ENCODE data around the gene SLC51B.
"Not testable (repeated sequence)": the region's sequence is repeated elsewhere in the genome, so short reads cannot be mapped to it uniquely, and the experiment has no call there.

The SLC51B gene

DNA sequence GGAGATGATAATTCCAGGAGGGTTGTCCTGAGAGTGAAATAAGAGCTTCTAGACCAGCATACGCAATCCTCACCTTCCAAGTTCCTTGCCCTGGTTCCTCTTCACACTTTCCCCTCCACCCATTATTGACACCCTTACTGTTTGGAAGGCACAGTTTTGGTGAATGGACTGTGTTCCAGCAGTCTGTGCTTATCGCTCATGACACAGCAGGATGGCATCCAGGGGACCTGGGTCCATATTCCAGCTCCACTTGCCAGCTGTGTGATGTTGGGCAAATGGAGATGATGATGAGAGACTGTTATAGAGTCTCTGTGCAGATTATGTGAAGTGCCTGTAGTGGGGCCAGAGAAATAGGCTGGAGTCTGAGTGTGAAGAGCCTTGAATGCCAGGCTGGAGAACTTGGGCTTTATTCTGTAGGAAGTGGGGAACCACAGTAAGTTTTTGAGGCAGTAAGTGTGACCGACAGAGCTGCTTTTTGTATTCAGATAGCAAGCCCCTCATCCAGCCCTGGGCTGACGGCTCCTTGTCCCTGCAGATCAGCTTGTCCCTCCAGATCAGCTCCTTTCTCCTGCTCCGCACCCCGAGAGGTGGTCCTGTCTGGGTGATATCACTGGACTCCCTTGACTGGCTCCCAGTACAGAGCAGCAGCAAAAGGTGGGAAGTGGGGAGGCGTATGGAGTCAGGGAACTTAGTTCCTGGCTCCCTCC is 39.5 kb downstream of the SLC51B start:
- no peak for DNase-seq (ENCODE audit: low read depth in 2 of 2)

DNA sequence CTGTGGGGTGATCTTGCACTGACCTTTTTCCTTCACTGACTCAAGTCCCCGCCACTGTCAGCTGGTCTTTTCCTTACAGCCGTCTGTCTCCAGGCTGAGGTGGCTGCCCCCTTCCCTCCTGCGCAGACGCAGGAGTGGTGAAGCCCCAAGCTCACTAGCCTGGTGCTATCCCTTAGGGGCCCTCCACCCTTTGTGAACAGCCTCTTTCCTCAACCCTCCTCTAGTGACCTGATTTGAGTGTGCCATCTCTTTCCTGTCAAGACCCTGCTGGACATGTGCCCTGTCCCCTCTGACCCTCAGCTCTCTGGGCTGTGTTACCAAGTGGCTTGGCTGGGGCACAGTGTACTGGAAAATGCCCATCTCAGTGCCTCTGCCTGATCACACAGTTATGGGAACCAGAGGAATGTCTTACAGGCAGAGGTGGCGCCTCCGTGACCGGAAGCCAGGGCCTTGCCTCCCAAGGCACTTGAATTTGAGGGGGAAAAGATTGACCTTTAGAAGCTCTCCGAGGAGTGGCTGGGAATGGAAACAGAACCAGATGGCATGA is 40.1 kb downstream of the SLC51B start:
- DNase-seq (ENCODE audit: low read depth in 2 of 2): no peak

DNA sequence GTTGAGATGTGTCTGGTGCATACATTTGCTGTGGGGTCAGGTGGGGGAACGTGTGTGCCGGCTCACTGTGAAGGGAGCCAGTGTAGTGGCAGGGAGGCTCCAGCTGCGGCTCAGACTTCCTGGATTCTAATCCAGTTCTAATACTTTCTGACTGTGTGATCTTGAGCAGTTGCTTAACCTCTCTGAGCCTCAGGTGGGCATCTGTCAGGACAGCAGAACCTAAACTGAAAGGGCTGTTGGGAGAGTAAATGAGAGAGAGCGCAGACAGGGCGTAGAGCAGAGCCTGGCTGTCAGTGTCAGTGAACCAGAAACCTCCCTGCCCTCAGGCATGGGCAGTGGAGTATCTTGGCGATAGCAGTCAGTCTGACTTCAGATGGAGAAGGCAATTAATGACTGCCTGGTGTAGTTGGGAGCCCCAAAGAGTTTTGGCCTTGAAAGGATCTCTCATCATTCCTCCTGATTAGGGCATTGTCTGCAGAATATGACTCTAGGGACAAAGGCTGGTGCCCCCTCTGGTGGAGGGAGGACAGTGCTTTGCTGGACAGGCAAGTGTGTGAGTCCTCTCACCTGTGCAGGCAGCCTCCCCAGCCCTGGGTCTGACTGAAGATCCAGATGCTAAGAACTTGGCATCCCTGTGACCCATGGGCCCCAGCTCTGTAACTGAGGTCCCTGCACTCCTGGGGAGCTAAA is 40.9 kb downstream of the SLC51B start:
- DNase-seq (ENCODE audit: low read depth in 2 of 2): no peak

DNA sequence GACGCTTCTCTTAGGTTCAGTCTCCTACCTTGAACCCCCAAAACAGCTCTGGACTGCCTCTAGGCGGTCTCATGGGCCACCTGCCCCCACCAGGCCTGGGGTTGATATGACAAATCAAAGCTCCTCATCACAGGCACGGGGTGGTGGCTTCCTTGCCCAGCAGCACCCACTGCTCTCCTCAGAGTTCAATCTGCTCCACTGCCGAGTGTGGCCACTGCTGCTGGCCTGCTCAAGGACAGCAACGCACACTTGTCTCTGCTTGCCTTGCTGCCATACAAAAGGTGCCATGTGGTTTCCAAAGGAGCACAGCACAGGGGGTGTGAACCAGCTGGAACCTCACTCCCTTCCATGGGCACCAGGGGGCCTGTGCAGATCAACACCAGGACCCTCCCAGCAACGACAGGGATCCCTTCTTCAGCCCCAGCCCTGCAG is 41.5 kb downstream of the SLC51B start:
- DNase-seq (ENCODE audit: low read depth in 2 of 2): no peak

DNA sequence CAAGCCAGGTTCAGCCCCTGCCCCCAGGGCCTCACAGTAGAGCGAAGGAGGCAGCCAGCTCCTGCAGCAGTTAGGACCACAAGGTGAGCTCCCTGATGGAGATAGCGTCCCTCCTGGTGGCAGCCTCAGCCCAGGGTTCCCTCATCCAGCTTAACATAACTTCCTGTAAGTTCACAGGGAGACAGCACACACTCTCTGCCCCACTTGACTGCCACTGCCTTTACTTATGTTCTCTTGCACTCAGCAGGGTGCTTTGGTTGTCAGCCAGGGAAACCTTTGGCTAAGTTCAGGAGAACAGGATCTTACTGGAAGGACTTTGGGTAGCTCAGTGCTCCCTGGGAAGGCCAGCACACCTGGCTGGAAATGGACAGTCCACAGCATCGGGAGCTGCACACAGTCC is 42.2 kb downstream of the SLC51B start:
- no peak for DNase-seq (ENCODE audit: low read depth in 2 of 2)

DNA sequence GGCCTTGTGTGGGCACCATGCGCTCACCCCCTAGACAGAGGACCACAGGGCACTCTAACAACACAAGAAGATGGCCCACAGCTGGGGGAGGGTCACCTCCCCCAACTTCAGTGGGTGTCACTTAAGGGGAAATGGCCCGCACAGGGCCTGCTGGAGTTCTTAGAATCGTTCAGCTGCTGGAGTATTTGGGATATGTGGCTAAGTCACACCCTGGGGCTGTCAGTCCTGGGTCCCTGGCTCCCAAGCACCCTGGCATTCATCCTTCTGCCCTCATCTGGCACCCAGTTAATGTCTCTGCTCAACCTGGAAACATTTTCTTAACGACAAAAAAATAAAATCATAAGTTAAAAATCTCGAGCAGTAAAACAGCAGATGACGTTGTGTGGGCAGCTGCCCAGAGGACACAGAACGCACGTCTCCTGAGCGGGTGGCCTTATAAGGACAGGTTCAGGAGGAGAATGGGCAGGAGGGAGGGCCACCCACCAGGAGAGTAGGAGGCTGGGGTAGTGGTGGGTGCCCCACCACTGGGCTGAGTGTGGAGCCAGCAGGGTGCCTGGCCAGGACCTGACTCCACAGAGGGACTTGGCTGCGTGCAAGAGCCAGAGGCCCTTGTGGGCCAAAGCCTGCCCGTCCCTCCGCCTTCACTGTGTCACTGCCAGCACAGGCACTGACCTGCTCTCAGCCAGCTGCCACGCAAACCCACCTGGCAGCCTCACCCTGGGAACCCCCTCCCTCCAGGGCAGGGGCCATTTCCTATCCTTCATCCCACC is 42.9 kb downstream of the SLC51B start:
- no peak for DNase-seq (ENCODE audit: low read depth in 2 of 2)

DNA sequence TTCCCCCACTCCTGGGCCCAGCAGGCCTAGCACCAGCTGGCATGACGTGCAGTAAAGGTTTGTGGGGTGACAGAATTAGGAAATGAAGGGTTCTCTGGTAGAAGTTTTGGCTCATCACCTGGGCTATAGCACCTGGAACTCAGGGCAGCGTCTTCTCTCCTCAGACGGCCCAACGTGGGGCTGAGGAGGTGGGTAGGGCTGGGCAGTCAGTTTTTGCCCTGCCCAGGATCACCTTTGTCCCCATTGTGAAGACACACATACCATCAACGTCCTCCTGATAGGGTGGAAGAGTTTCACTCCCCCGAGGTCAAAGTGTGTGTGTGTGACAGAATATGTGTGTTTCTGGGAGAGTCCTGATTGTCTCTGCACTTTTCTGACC is 43.4 kb downstream of the SLC51B start:
- DNase-seq (ENCODE audit: low read depth in 2 of 2): no peak

DNA sequence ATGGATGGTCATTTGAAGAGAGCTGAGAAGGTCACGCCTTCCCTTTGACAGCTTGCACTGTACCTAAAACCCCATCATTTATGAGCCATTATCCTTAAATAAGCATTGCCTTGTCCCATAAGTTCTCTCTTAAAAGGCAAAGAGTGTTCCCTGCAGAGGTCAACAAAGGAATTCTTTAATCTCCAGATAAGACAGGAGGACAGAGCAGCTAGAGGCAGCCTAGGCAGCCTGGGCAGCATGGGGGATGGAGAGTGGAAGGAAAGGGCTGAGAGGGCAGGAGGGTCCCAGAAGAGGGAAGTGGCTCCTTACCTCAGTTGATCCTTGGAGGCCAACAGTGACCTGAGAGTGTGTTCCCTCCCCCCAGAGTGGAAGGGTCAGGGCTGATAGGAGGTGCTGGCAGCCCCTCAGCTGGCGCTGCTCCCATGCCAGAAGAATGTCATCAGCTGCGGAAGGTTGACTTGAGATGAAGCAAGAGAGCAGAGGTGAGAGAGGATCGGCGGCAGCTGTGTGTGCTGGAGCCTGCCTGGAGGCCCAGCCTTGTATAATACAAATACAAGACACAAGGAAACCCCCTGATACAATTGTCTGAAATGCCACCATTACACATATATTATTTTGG is 44.1 kb downstream of the SLC51B start:
- DNase-seq (ENCODE audit: low read depth in 2 of 2): no peak

DNA sequence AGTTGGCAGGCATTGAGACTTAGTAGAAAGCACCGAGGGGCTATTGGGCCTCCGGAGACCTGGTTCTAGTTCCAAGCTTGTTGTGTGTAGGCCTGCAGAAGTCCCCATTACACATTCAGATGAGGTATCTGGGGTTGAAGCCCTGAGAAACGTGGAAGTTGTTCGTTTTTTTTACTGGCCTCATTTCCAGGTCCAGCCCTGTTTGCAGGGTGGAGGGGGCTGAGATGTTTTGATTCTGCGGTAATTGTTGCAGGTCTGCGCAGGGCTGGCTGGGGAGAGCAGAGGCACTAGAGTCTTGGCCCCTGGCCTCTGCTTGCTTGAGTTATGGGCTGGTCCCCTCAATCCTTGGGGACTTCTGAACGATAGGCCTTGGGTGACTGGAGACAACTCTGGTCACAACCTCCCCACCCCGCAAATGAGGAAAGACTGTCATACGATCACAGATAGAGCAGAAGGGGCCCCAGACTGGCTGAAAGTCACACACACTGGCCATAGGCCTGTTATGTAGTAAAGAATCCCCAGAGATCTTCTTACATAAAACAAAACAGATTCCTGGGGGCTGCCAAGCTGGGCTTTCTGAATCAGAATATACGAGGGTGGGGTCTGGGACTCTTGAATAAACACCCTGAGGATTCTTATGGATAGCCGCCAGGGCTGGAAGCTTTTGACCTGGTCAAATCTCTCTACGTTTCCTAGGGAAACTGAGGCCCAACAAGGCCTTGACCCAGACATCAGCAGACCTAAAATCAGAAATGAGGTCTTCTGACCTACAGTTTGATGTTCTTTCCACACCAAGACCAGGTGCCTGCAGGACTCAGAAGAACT is 47.0 kb downstream of the SLC51B start:
- no peak for DNase-seq (ENCODE audit: low read depth in 2 of 2)

DNA sequence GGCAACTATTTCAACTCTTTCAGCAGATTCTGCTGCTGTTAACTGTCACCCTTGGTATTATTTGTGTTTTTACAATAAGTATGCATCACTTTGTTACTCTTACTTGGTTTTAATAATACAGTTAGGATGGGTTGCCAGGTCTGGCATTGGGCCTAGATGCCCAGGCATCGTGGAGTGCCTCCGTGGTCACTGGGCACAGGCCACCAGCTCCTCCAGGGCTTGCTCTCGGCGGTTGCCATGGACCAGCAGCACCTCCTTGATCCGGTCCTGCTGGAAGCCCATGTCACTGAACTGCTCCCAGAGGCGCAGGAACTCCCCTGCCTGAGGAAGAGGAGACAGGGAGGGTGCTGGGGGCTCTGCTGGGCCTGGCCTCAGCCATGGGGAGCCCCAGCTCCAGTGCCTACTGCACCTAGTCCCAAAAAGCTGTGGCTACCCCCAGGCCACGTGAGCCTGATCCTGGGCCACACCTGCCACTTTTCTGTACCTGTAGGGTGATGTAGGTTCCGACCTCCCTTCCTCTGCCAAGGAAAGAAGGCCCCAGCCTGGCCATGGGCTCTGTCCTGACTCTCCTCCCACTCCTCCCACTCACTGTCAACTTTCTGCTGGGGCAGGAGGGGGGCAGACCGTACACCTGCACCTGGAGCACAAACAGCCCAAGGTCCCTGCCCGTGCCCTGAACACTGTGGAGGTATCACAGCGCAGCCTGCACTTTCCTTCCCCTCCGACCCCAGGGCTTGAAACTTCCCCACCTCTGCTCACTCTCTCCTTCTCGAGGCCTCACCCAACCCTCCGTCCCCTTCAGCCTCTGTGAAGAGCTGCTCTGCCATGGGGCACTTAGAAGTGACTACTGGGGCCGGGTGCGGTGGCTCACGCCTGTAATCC is 48.0 kb downstream of the SLC51B start:
- DNase-seq (ENCODE audit: low read depth in 2 of 2): no peak

DNA sequence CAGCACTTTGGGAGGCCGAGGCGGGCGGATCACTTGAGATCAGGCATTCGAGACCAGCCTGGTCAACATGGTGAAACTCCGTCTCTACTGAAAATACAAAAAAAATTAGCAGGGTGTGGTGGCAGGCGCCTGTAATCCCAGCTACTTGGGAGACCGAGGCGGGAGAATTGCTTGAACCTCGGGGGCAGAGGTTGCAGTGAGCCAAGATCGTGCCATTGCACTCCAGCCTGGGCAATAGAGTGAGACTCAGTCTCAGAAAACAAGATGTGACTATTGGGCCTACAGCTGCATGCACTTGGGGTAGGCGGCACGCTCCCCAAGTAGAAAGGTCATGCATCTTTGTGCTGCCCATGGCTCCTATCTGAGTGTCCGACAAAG is 48.6 kb downstream of the SLC51B start:
- DNase-seq (ENCODE audit: low read depth in 2 of 2): not testable (repeated sequence)

DNA sequence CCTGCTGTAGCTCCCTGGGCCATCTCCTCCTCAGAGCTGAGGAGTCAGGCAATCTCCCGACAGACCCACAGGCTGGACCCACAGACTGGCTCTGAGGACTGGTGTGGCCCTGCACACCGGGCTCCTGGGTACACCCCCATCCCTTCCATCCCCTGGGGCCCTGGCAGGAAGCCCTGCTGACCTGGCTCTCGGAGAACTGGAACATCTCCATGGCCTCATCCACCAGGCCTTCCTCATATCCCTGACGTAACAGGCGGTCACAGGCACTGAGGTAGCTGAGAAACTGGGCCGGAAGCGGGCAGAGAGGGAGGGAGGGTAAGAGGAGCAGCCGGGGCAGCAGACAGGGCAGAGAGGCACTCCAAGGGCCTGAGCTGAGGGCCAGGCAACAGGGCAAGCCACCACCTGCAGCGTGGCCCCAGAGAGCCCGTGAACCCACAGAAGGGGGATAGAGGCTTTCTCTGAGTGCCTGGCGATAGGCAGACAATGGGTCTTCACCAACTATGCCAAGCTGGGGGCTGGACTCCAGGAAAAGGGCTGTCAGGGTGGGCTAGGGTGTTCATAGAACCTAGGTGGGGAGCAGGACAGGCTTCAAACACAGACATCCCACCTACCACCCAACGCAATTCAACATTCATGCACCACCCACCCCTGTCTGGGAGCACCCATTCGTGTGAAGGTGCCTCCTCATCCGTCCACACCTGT is 49.3 kb downstream of the SLC51B start:
- no peak for DNase-seq (ENCODE audit: low read depth in 2 of 2)

DNA sequence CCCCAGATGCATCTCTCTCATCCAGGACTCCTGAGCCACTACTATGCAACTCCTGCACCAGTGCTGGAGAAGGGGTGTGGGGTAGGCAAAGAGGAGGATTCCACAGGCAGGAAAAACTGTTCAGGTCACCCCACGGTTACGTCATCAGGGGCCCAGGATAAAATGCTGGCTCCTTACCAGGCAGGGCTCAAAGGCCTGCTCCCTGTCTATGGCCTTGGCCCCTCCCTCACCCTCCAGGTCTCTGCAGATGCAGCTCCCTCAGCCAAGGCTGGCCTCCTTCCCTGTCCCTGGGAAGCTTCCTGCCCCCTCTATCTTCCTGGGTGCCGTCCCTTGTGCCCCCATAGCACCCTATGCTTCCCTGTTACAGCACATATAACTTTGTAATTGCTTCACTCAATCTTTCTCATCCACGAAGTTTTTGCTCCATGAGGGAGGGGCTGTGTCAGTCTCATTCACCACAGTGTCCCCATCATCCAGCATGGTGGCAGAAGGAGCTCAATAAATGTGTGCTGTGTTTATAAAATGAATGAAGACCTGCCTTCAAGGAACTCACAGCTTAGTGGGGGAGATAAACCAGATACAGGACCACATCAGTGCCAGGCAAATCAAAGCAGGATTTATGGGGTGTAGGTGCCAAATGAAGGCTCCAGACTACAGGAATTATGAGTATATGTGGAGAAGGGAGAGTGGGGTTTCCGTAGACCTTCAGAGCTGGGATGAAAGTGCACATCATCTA is 50.0 kb downstream of the SLC51B start:
- DNase-seq (ENCODE audit: low read depth in 2 of 2): no peak

DNA sequence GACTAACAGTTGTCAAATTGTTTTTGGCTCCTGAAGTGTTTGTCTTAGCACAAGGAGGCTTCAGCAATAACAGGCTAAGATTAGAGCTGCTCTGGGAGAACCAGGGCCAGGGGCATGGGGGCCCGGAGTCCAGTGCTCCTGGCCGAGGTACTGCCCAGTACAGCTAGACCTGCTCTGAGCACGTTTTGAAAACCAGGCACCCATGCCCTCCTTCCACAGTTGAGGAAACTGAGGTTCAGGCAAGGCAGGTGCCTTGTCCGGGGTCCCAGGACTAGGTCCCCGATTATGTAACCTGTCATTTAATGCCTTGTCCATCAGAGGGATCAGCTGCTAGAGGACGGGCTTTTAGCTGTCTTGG is 50.5 kb downstream of the SLC51B start:
- no peak for DNase-seq (ENCODE audit: low read depth in 2 of 2)

DNA sequence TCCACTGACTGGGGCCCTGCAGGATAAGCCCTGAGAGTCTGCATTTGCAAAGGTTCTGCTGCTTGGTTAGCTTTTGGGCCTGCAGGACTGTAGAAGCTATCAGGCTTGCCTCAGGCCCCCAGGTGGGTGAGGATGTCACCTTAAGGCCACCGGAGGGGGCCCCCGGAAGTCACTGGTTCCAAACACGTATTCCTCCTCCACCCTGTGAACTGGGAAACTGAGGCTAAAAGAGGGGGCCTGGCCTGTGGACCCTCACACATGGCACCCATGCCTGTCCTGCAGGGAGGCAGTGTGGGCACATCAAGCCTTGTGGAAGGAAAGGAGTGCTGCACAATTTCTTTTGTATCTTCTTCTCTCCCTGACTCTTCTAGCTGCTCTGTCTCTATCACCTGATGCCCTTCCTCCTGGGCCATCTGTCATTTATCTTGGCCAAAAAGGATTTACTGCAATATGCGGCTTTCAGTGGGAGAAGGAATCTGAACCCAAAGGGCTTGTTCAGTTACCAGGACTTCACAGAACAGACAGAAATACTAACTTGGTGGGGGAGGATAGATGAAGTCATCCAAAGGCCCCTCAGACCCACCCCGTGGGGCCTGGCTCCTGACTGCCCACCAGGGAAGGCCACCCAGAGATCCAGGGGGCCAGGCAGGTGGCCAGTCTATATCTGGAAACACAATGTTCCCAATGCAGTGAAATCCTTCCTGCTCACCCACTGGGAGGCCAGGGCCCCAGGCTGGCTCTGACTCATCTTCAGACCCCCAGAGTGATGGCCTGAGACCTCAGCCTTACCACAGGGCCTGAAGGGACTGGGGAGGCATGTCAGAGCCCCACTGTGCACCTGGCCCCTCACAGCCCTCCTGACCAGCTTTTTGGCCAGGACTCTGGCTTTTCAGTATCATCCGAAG is 51.5 kb downstream of the SLC51B start:
- no peak for DNase-seq (ENCODE audit: low read depth in 2 of 2)

DNA sequence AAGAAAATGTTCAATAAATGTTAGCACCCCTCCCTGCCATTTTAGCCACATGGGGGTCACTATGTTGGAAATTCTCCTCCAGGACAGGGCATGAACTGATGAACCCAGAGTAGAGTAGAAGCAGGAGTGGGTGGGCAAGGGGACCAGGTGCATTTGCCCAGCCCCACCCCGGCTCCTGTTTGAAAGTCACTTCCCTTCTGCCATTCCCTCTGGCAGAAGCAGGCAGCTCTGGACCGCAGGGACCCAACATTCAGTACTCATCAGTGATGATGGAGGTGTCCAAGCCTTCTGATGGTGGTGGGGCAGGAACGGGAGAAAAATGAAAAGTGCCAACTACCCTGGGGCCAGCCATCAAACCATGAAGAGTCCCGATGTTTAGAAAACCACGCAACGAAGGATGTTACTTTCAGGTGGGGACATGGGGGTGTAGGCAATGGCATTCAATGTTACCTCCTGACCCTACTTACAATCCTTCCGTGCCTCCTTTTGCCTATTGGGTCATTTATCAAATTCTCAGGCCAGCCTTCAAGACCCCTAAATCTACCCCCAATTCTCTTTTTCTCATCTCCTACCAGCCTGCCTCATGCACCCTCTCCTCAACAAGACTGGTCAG is 52.6 kb downstream of the SLC51B start:
- DNase-seq (ENCODE audit: low read depth in 2 of 2): no peak

DNA sequence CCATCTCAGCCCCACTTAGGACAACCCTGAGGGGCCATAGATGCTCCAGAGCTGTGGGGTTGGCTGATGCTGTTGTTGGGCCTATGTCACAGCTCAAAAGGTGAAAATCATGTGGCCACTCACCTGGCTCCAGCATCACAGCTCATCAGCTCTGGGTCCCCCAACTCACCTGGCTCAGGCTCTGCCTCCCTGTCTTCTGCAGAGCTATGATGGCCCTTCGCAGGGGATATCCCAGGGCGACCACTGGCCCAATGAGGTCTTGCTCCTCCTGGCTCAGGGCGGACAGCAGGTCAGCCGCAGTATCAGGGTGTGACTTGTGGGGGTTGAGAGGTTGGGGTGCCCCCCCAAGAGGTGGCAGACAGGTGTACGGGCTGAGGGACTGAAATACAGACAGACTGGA is 54.1 kb downstream of the SLC51B start:
- DNase-seq (ENCODE audit: low read depth in 2 of 2): no peak

DNA sequence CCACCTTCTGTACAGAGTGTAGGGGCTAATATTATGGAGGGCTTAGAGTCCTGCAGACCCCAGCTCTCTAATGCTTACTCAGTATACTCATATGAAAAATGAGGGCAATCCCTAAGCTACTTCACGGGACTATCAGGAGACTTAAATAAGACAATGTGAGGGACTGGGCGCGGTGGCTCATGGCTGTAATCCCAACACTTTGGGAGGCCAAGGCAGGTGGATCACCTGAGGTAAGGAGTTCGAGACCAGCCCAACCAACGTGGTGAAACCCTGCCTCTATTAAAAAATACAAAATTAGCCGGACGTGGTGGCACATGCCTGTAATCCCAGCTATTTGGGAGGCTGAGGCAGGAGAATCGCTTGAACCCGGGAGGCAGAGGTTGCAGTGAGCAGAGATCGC is 54.6 kb downstream of the SLC51B start:
- DNase-seq (ENCODE audit: low read depth in 2 of 2): not testable (repeated sequence)
